Fibroblast of upper back skin (primary cell): ENCODE measurements around the gene POFUT2.
"Not testable (repeated sequence)": the region's sequence is repeated elsewhere in the genome, so short reads cannot be mapped to it uniquely, and the experiment has no call there.

Experiments
- DNase-seq: peaks from one replicate; pipeline ENCODE4 v3.0.0-alpha.2; 2013

POFUT2 gene

DNA sequence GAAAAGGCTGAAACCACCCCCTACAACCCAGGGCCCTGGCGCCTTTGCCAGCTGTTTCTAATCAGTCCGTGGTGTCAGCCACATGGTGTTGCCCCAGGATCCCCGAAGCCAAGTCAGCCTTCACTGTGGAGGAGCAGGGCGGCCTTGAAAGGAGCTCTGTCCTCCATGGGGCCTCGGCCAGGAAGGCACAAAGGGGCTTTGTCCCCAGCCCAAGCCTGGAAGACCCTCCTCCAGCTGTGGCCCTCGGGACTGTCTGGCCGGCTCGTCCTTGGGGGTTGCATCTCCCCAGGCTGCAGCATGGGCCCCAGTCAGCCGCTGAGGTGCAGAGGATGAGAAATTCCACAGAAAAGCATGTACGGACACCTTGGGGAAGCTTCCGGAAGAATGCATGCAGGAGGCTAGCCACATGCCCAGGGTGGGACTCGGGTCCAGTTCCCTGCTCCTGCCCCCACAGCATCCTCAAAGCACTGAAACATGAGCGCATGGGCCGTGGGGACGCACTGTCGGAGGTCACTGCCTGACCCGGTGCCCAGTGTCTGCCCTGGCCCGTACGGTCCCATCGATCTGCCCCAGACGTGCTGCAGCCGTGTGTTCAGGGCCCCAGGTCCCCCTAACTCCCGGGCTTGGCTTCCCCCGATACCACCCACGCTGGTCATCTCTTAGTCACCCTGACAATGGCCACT lies 38.6 kb upstream of the POFUT2 start:
- DNase-seq = peak; percentile 78

DNA sequence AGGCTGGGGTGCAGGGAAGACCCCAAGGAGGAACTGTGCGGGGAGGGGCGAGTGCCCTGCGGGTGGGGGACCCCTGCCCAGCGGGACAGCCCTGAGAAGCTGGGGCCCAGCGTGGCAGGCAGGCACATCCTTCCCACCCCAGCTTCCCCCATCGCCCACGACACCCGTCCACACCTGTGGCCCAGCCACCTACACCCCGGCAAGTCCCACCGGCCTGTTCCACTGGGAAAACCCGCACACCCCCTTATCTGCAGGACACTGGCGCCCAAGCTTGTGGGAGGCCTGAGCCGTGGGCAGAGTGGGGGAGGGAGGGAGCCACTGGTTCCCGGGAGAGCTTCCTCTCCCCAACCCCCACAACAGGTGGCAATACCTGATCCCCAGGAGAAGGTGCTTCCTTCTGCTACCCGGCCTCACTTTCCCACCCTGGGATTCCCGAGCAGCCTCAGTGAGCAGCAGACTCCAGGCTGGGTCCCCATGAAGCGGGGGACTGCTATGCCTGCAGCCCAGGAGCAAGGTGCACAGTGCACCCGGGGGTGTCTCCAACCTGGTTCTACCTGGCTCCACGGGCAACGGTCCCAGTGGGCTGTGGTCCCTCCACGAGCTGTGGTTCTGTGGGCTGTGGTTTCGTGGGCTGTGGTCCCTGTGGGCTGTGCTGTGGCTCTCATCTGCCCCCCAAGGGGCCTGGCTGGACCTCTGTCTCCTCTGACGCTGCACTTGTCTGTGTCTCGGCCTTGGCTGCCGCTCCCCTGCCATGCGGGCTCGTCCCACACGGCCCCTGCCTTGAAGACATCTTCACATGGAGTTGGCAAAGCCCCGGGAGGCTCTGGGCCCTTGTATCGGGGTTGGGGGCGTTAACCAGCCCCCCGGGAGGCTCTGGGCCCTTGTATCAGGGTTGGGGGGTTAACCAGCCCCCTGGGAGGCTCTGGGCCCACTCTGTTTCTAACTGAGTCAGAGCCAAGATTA lies 37.8 kb upstream of the POFUT2 start:
- no peak for DNase-seq

DNA sequence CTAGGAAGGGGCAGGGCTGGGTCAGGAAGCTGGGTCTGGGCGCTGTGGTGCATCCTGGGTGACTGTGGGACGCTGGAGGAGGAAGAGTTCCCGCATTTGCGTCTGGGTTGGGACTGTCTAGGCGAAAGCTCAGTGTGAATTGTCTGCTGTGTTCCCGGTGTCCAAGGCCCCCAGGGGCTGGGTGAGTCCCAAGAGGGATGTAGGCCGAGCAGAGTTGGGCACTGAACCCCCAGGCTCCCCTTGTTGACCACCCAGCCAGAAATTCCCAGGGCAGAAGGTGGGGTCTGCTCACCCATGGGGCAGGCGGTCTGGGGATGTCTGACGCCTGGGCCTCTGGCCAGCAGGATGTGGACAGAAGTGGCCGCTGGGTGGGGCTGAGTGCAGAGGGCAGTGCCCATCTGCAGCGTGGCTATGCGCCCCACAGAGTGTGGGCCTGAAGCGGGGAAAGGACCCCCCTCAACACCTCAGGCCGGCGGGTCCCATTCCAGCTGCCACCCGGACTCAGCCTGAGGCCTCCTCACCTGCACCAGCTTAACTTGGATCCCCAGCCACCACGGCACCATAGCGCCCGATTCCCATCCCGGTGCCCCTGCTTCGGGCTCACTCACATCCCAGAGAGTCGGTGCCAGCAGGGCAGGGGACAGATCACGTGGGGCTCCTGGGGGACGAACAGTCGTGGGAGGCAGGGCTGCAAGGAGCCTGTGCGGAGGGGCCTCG lies 37.0 kb upstream of the POFUT2 start:
- no peak for DNase-seq

DNA sequence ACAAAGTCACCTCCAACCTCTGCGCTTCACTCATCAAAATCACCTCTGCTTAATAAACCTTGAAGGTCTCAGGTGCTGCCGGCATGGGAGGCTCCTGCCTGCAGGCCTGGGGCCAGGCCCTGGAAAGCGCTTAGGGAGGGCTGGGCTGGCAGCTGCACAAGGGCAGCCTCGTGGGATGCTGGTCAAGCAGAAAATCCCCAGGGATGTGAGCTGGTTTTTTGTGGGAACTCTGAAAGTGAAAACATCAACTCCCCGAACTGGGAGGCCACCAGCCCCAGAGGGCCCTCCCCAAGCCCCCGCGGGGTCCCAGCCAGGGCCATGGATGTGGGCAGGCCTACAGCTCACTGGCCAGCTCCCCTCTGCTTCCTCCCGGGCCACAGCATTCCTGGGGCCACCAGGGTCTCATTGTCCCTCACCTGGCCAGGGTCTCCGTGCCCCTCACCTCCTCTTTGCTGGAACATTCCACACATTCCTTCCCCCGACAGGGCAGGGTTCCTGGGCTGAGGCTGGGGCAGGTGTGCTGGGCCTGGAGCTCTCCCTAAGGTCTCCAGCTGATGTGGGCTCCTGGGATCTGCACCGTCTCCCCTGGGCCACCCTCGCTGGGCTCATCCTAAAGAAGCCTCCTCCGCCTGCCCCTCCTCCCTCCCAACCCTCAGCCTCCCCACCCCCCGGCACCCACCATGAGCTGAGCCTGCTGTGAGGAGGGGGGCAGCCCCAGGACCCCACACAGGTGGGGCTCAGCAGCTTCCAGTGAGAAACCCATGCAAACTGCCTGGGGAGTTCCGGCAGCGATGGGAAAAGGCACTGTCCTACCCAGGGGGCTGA lies 36.0 kb upstream of the POFUT2 start:
- DNase-seq = no peak

DNA sequence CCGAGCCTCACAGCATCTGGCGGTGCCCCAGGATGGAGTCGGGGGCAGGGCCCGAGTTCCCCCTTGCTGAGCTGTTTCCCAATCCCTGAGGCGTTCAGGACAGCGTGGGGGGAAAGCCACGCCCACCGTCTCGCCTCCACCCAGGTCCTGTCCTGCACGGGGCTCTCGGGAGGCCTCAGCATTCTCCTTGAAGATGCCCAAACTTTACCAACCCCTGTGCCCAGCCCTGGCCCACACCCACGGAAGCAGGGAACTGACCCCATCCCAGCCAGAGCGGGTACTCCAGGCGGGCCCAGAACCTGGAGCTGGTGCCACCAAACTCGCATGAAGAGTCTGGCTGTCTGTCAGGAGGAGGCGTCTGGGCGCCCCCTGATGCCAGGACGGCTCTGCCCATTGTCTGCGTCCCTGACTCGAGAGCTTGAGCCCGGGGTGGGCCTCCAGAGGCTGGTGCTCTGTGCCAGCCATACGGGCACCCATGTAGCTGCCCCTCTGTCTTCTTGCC lies 35.3 kb upstream of the POFUT2 start:
- no peak for DNase-seq

DNA sequence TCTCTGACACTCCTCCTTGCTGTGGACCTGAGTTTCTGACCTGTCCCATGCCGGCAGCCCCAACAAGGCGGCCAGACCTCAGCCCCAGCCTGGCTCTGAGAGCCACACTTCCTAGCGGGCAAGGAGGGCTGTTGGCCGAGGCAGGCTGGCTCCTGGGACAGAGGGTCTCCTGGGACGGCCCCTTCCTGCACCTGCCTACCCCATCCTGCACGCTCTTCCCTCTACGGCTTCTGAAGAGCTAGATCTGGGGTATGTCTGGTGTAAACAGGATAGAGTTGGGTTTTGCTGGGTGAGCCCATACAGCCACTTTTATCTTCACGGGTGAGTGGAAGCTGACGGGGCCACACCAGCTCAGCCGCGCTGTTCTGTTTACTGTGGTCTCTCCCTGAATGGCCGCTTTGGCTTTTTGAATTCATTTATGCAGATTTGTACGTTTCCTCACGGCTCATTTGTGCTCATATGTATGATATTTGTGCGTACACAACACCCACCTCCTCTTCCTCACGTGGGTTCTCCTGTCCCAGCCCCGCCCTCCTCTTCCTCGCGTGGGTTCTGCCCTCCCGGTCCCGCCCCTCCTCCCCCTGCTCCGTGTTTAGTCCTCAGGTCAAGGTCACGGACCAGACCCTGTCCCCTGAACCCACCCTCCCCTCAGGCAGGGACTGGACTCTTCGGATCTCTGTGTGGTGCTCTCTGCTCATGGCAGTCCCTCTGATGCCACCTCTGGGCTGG lies 34.7 kb upstream of the POFUT2 start:
- no peak for DNase-seq

DNA sequence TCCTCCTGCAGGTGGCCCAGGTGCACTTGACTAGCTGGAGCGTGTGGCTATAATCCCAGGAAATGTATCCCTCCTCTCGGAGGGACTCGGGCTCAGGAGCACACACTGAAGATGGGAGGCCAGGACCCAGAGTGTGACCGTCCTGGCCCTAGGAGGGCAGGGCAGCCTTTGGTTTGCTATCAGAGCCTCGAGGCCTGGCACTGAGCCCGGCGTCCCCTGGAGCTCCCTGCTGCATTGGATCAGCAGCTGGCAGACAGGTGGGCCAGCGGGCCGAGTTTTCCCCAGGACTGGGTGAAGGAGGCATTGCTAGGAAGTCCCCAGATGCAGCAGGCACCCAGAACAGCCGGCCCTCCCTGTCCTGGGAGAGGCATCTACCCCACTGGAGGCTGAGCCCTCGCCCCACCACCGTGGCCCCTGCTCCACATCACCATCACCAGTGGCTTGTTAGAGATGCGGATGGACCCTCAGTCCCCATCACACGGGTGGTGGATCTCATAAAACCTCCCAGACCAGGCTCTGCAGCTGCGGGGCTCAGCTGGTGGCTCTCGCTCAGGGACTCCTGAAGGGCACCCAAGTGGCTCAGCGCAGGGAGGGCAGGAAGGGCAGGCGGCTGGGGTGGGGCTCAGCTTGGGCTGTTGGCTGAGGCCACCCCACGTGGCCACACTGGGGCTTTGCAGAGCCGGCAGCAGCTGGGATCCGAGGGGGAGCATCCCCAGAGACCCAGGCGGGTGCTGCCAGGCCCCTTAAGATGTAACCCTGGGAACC lies 32.7 kb upstream of the POFUT2 start:
- DNase-seq = no peak

DNA sequence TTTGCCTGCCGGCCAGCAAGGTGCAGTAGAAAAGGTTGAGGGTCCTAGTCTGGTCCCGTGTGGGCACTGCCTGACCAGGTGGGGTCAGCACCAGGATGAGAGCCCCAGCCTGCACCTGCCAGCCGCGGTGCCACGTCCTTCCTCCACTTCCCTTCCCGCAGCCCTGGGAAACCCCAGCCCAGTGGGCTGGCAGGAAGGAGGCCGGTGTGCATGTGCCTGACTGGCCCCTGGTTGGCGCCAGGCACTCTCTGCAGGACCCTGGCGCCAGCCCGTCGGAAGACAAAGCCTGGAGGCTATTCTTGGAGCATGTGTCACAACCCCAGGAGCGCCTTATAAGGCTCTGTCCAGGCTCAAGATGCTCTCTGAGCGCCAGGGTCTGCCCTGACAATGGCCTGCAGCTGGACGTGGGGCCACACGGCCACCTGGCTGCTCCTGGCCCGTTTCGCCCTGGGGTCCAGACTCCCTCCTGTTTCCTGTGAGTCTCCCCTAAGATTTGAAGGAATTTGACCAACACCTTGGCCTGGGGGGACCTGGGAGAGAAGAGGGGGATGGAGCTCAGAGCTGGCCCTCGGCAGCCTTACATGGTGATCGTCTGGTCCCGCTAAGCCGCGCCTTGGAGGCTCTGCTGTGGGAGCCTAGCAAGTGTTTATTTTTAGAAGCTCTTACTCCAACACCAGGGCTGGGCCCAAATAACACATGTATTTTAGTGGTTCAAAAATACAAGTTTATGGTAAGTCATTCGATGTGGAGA lies 31.9 kb upstream of the POFUT2 start:
- no peak for DNase-seq

DNA sequence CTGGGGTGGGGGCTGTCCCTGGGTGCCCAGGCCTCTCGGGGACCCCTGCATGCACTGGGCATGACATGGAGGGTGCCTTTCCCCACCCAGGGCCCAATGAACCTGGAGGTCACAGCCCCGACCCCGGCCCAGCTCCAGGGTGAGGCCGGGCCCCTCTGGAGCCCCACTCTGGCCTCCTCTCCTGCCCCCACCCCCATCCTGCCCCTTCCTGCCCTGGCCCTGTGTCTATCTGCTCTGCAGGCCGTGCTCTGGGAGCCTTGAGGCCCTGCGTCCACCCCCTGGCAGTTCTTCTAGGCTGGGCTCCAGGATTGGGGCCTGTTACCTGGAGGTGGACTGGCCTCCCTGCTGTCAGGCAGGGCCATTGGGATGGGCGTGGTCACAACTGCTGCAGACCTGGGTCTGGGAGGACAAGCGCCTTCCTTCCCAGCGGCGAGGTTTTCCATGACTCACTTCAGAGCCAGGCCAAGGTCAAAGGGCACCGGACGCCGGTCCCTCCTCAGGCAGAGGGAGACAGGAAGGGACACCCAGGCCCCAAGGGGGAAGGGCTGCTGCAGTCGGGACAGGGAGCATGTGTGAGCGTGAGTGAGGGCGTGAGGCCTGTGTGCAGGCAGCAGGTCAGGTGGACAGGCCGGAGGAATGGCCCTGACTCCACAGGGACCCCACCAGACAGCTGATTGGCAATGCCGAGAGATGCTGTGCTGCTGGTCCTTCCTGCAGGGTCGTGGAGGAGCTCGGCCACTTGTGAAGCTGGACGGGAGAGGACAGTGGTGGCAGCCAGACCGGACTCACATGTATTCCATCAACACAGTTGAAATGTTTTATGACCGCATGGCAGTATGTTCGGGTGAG lies 31.1 kb upstream of the POFUT2 start:
- no peak for DNase-seq

DNA sequence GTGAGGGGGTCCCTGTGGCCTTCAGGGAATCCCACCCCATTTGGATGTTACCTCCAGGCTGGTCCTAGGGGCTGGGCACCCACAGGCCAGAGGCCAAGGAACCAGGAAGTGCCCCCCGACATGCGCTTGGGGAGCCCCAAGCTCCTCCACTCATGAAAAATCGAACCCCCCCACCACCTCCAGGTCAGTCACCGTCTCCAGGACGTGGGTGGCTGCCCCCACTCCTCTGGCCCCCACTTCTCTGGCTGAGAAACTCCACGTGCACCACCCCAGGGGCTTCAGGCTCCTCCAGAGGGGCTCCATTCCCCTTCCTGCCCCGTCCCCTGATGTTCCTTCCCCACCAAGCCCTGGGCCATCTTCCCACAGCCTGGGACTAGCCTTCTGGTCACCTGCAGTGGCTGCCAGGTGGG lies 30.5 kb upstream of the POFUT2 start:
- DNase-seq = no peak

DNA sequence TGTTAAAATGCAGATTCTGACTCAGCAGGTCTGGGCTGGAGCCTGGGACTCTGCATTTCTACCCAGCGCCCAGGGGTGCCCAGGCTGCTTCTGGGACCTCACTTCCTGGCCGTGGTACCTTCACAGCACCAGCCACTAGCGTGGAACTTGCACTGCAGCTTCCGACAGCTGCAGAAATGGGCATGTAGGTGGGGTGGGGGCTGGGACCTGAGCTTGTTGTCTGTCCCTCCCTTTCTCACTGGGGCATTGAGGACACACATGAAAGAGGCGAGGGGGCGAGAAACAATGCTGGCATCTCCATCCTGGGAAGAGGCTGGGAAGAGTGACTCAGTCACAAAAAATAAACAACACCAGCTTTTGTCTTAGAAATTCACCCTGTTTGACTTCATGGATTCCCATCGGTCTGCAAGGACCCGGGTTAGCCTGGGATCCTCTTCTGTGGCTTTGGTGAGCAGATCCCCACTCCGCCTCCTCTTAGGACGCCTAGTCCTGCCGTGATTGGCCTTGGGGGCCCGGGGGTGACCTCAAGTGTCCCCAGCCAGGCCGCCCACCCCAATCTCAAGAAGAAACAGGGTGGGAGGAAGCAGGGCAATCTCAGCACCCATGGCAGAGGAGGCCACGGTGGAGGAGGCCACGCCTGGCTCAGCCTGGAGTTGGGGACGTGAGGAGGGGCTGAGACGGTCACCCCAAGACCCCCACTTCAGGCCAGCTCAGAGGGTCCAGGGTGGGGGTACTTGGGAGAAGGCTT lies 29.9 kb upstream of the POFUT2 start:
- no peak for DNase-seq

DNA sequence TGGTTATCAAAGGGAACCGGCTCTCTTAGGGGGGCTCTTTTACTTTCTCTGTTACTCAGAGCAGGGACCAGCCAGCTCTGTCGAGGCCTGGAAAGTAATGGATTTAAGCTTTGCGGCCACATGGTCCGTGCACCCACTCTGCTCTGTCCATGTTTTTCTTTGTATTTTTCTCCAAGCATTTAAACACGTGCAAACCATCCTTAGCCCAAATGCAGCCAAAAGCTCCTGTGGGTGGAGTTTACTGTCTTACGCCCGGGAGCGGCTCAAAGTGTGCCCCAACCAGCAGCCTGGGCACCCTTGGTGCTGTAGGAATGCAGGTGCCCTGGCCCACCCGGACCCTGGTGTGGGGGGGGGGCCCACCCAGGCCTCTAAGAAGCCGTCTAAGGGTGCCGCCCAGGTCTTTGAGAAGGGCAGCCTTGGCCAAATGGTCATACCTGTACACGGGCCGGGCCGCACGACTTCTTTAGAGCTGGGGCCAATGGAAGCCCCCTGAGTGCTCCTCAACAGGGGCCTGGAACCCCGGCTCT lies 29.2 kb upstream of the POFUT2 start:
- DNase-seq = no peak

DNA sequence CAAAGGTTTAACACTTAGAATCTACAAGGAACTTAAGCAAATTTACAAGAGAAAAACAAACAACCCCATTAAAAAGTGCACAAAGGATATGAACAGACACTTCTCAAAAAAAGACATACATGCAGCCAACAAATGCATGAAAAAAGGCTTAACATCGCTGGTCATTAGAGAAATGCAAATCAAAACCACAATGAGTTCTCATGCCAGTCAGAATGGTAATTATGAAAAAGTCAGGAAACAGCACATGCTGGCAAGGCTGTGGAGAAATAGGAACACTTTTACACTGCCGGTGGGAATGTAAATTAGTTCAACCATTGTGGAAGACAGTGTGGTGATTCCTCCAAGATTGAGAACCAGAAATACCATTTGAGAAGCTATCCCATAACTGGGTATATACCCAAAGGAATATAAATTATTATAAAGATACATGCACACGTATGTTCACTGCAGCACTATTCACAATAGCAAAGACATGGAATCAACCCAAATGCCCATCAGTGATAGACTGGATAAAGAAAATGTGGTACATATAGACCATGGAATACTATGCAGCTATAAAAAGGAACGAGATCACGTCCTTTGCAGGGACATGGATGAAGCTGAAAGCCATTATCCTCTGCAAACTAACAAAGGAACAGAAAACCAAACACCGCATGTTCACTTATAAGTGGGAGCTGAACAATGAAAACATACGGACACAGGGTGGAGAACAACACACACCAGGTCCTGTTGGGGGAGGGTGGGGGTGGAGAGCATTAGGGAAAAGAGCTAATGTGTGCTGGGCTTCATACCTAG lies 28.2 kb upstream of the POFUT2 start:
- not testable (repeated sequence) for DNase-seq

DNA sequence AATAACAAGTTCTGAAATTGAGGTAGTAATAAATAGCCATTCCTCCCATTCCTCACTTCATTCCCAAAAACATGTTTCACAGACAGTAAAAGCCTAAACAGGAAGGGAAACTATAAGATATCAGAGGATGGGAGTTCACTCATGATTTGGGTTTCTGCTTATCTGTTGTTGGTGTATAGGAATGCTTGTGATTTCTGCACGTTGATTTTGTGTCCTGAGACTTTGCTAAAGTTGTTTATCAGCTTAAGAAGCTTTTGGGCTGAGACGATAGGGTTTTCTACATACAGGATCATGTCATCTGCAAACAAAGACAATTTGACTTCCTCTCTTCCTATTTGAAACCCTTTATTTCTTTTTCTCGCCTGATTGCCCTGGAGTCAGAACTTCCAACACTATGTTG lies 26.0 kb upstream of the POFUT2 start:
- no peak for DNase-seq

DNA sequence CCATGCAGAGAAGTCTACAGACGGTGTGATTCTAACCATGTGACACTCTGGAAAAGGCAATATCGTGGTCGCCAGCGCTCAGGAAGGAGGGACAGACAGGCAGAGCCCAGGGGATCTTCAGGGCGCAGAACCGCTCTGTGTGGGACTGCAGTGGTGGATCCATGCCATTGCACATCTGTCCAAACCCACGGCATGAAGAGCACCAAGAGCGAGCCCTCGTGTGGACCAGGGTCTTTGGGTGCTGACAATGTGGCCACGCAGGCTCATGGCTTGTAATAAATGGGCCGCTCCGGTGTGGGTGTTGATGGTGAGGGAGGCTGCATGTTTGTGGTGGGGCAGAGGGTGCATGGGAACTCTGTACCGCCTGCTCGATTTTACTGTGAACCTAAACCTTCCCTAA lies 25.3 kb upstream of the POFUT2 start:
- no peak for DNase-seq

DNA sequence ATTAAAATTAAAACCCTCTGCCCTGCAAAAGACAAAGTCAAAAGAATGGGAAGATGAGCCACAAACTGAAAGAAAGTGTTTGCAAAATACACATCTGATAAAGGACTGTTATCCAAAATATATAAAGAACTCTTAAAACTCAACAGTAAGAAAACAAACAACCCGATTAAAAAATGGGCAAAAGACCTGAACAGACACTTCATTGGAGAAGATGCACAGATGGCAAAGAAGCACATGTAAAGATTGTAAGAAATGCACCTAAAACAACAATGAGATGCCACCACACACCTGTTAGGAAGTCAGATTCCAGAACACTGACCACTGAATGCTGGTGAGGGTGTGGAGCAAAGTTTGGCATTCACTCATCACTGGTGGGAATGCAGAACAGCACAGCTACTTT lies 24.6 kb upstream of the POFUT2 start:
- DNase-seq = no peak

DNA sequence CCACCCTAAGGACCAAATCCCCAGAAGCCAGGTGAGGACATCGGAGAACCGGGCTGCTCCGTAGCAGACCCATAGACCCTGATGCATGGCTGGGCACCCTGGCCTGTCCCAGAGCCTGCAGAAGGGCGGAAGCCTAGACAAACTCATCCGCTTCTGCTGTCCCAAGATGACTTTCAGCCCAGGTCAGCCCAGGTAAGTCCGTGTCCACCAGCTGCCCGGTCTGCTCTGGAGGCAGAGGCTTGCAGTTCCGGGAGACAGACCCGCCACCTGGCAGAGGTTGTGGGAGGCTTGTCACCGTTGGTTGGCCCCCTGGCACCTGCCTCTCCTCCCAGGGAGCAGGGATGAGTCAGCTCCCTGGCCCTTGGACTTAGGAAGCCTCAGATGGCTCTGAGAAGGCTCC lies 22.8 kb upstream of the POFUT2 start:
- DNase-seq = no peak
